Activated naive CD8-positive, alpha-beta T cell treated with anti-CD3 and anti-CD28 coated beads, Interleukin-2, amount 50 U/mL, for 24 hours (primary cell): Measurements from ENCODE around the gene HPS1.

ENCODE experiments used
- ATAC-seq: fragments of 150-1000 bp; cut with Tn5 transposase; one replicate; pipeline ENCODE4 v1.10.0; 2021
- DNase-seq: peaks from one replicate; pipeline ENCODE4 v3.0.0; 2021
- H3K27ac Mint-ChIP-seq: one replicate; pipeline ENCODE4 v1.8.0; 2021; ENCODE audit warnings: mild to moderate bottlenecking, mixed read lengths
- H3K27me3 Mint-ChIP-seq: one replicate; pipeline ENCODE4 v1.8.0; 2021; ENCODE audit warnings: mixed read lengths
- H3K36me3 Mint-ChIP-seq: one replicate; pipeline ENCODE4 v1.8.0; 2021; ENCODE audit warnings: low read depth, mixed read lengths
- H3K4me1 Mint-ChIP-seq: one replicate; pipeline ENCODE4 v1.8.0; 2021; ENCODE audit warnings: mixed read lengths
- H3K4me3 Mint-ChIP-seq: one replicate; pipeline ENCODE4 v1.8.0; 2021; ENCODE audit warnings: mild to moderate bottlenecking, moderate library complexity, mixed read lengths
- H3K9me3 Mint-ChIP-seq: one replicate; pipeline ENCODE4 v1.8.0; 2021; ENCODE audit warnings: mixed read lengths

HPS1 gene

GRCh38 chr10:98403812-98404504, 42.8 kb downstream of the HPS1 start:
- H3K36me3 Mint-ChIP-seq, result peaks cover 2% of the 10 kb centered on the region
- no peaks in the 10 kb centered on the region for H3K9me3 Mint-ChIP-seq
- no peak overlapping the region for H3K4me3 Mint-ChIP-seq
- ATAC-seq (no peak), DNase-seq (no peak)
- H3K27ac Mint-ChIP-seq, result peak overlapping the region; percentile 73
- no peaks in the 10 kb centered on the region for H3K27me3 Mint-ChIP-seq
- H3K4me1 Mint-ChIP-seq, result peaks cover 18% of the 10 kb centered on the region

GRCh38 chr10:98402931-98403718, 43.6 kb downstream of the HPS1 start:
- peaks cover 2% of the 10 kb centered on the region for H3K36me3 Mint-ChIP-seq
- H3K27me3 Mint-ChIP-seq, result no peaks in the 10 kb centered on the region
- ATAC-seq, result no peak
- H3K4me3 Mint-ChIP-seq, result no peak overlapping the region
- peak overlapping the region; percentile 73 for H3K27ac Mint-ChIP-seq
- no peaks in the 10 kb centered on the region for H3K9me3 Mint-ChIP-seq
- DNase-seq, result no peak
- peaks cover 18% of the 10 kb centered on the region for H3K4me1 Mint-ChIP-seq

- Mint-ChIP-seq H3K36me3 (peaks cover 2% of the 10 kb centered on the region), H3K27me3 (no peaks in the 10 kb centered on the region), H3K27ac (no peak overlapping the region), H3K4me3 (no peak overlapping the region), H3K4me1 (peaks cover 18% of the 10 kb centered on the region), H3K9me3 (no peaks in the 10 kb centered on the region)
- no peak for DNase-seq
- no peak for ATAC-seq
Measured at GRCh38 chr10:98402478-98402877, 44.3 kb downstream of the HPS1 start.

GRCh38 chr10:98400482-98400881, 46.3 kb downstream of the HPS1 start:
- peaks cover 2% of the 10 kb centered on the region for H3K36me3 Mint-ChIP-seq
- no peak overlapping the region for H3K27ac Mint-ChIP-seq
- no peaks in the 10 kb centered on the region for H3K27me3 Mint-ChIP-seq
- H3K4me3 Mint-ChIP-seq, result no peak overlapping the region
- H3K9me3 Mint-ChIP-seq, result no peaks in the 10 kb centered on the region
- ATAC-seq (peak; percentile 26), DNase-seq (no peak)
- H3K4me1 Mint-ChIP-seq, result peaks cover 18% of the 10 kb centered on the region

GRCh38 chr10:98399784-98400183, 47.0 kb downstream of the HPS1 start:
- Mint-ChIP-seq H3K4me1 (peaks cover 17% of the 10 kb centered on the region), H3K27me3 (no peaks in the 10 kb centered on the region), H3K27ac (no peak overlapping the region), H3K9me3 (no peaks in the 10 kb centered on the region), H3K36me3 (peaks cover 2% of the 10 kb centered on the region), H3K4me3 (no peak overlapping the region)
- no peak for ATAC-seq
- DNase-seq, result no peak

GRCh38 chr10:98397089-98397600, 49.6 kb downstream of the HPS1 start:
- DNase-seq (no peak), ATAC-seq (no peak)
- Mint-ChIP-seq H3K27ac (no peak overlapping the region), H3K36me3 (no peaks in the 10 kb centered on the region), H3K4me1 (peaks cover 4% of the 10 kb centered on the region), H3K27me3 (no peaks in the 10 kb centered on the region), H3K4me3 (no peak overlapping the region), H3K9me3 (no peaks in the 10 kb centered on the region)

- Mint-ChIP-seq H3K36me3 (no peaks in the 10 kb centered on the region), H3K27me3 (no peaks in the 10 kb centered on the region), H3K9me3 (no peaks in the 10 kb centered on the region), H3K27ac (no peak overlapping the region), H3K4me1 (peaks cover 9% of the 10 kb centered on the region), H3K4me3 (no peak overlapping the region)
- DNase-seq, result no peak
- ATAC-seq, result no peak
Measured at GRCh38 chr10:98396096-98397063, 50.4 kb downstream of the HPS1 start.

GRCh38 chr10:98394851-98395440, 51.8 kb downstream of the HPS1 start:
- Mint-ChIP-seq H3K4me3 (no peak overlapping the region), H3K9me3 (no peaks in the 10 kb centered on the region), H3K27me3 (no peaks in the 10 kb centered on the region), H3K36me3 (no peaks in the 10 kb centered on the region), H3K27ac (no peak overlapping the region), H3K4me1 (peaks cover 21% of the 10 kb centered on the region)
- DNase-seq, result no peak
- no peak for ATAC-seq

GRCh38 chr10:98391578-98391991, 55.1 kb downstream of the HPS1 start:
- ATAC-seq, result no peak
- H3K36me3 Mint-ChIP-seq, result no peaks in the 10 kb centered on the region
- H3K4me3 Mint-ChIP-seq, result no peak overlapping the region
- peaks cover 21% of the 10 kb centered on the region for H3K4me1 Mint-ChIP-seq
- H3K27ac Mint-ChIP-seq, result no peak overlapping the region
- H3K27me3 Mint-ChIP-seq, result no peaks in the 10 kb centered on the region
- DNase-seq, result no peak
- no peaks in the 10 kb centered on the region for H3K9me3 Mint-ChIP-seq

- H3K27ac Mint-ChIP-seq, result no peak overlapping the region
- DNase-seq (peak; percentile 8), ATAC-seq (no peak)
- H3K4me1 Mint-ChIP-seq, result peaks cover 21% of the 10 kb centered on the region
- no peaks in the 10 kb centered on the region for H3K27me3 Mint-ChIP-seq
- H3K4me3 Mint-ChIP-seq, result no peak overlapping the region
- no peaks in the 10 kb centered on the region for H3K36me3 Mint-ChIP-seq
- H3K9me3 Mint-ChIP-seq, result no peaks in the 10 kb centered on the region
Measured at GRCh38 chr10:98391065-98391464, 55.7 kb downstream of the HPS1 start.

- no peak overlapping the region for H3K27ac Mint-ChIP-seq
- no peak for DNase-seq
- H3K9me3 Mint-ChIP-seq, result no peaks in the 10 kb centered on the region
- no peak for ATAC-seq
- peaks cover 21% of the 10 kb centered on the region for H3K4me1 Mint-ChIP-seq
- no peaks in the 10 kb centered on the region for H3K27me3 Mint-ChIP-seq
- H3K4me3 Mint-ChIP-seq, result no peak overlapping the region
- H3K36me3 Mint-ChIP-seq, result no peaks in the 10 kb centered on the region
Measured at GRCh38 chr10:98390406-98390805, 56.3 kb downstream of the HPS1 start.

GRCh38 chr10:98389398-98389797, 57.3 kb downstream of the HPS1 start:
- Mint-ChIP-seq H3K27me3 (no peaks in the 10 kb centered on the region), H3K27ac (no peak overlapping the region), H3K4me1 (peaks cover 21% of the 10 kb centered on the region), H3K36me3 (no peaks in the 10 kb centered on the region), H3K4me3 (no peak overlapping the region), H3K9me3 (no peaks in the 10 kb centered on the region)
- DNase-seq, result no peak
- no peak for ATAC-seq

- no peaks in the 10 kb centered on the region for H3K27me3 Mint-ChIP-seq
- no peak for ATAC-seq
- no peak overlapping the region for H3K27ac Mint-ChIP-seq
- no peaks in the 10 kb centered on the region for H3K36me3 Mint-ChIP-seq
- H3K9me3 Mint-ChIP-seq, result no peaks in the 10 kb centered on the region
- no peak for DNase-seq
- H3K4me1 Mint-ChIP-seq, result peaks cover 21% of the 10 kb centered on the region
- H3K4me3 Mint-ChIP-seq, result no peak overlapping the region
Measured at GRCh38 chr10:98388101-98388655, 58.6 kb downstream of the HPS1 start.
